Caki2 (cell line): ENCODE measurements around the gene C17orf107. TPM values are rescaled to one million over a fixed set of nuclear protein-coding genes. Genes with fewer than 3 reads are reported as not detected.
"Not testable (repeated sequence)": the region's sequence is repeated elsewhere in the genome, so short reads cannot be mapped to it uniquely, and the experiment has no call there.

ENCODE experiments used
- DNase-seq: peaks from one replicate; pipeline ENCODE4 v3.0.0-alpha.2; 2015; ENCODE audit warnings: low read depth
- in situ Hi-C: cut with HindIII; loops from 2 replicates; pipeline ENCODE4 v1.10.0; 2016; ENCODE audit warnings: low sequenced_read_pairs, low pct_unique_long_range_greater_than_20kb, mixed read lengths
- total RNA-seq: library from RNA; depleted of rRNA; stranded (reverse); fragments of >200 nt; shearing (Covaris generic); gene quantifications from 2 replicates; pipeline ENCODE4 v1.2.3, GENCODE V29; 2014; ENCODE audit warnings: low replicate concordance

C17orf107 gene
- total RNA-seq, 1 experiment from 2014 or later = 8.6 TPM

DNA sequence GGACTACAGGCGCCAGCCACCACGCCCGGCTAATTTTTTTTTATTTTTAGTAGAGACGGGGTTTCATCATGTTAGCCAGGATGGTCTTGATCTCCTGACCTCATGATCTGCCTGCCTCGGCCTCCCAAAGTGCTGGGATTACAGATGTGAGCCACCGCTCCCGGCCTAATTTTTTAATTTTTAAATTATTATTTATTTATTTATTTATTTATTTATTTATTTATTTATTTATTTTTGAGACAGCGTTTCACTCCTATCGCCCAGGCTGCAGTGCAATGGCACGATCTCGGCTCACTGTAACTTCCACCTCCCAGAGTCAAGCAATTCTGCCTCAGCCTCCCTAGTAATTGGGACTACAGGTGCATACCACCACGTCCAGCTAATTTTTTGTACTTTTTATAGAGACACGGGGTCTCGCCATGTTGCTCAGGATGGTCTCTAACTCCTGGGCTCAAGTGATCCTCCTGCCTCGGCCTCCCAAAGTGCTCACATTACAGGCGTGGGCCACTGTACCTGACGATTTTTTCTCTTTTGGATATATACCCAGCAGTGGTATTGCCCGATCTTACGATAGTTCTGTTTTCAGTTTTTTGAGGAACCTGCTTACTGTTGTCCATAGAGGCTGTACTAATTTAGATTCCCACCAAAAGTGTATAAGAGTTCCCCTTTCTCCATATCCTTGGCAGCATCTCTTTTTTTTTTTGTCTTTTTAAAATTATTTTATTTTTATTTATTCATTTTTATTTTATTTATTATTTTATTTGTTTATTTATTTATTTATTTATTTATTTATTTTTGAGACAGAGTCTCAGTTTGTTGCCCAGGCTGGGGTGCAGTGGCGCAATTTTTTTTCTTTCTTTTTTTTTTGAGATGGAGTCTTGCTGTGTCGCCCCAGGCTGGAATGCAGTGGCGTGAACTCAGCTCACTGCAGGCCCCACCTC lies 30.0 kb upstream of the C17orf107 start:
- DNase-seq, in situ Hi-C loops: not testable (repeated sequence)

DNA sequence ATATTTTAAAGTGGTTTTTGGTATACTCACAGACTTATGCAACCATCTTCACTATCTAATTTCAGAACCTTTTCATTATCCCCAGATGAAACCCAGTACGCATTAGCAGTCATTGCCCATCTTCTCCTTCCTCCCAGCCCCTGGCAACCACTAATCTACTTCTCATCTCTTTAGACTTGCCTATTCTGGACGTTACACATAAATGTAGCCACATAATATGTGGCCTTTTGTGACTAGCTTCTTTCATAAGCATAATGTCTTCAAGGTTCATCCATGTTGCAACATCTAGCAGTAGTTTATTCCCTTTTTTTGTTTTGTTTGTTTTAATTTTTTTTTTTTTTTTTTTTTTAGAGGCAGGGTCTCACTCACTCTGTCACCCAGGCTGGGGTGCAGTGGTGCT lies 28.5 kb upstream of the C17orf107 start:
- in situ Hi-C loops = no loop called here
- DNase-seq = no peak

DNA sequence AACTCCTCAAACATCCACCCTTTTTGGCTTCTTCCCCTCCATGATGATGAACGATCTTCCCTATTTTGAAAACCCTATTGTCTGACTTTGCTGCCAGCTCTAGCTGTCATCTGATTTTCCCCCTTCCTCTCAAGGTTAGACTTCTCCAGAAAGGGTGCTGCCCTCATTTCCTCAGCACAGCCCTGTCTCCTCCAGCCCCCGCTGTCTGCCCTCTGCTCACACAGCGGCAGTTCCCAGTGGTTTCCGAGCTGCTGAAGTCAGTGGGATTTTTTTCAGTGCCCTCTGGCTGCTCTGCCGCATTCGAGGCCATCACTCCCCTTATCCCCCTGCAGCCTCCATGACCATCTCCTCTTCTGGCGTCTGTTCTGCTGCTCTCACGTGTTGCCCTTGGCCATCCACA lies 26.6 kb upstream of the C17orf107 start:
- no peak for DNase-seq
- in situ Hi-C loops = no loop called here

DNA sequence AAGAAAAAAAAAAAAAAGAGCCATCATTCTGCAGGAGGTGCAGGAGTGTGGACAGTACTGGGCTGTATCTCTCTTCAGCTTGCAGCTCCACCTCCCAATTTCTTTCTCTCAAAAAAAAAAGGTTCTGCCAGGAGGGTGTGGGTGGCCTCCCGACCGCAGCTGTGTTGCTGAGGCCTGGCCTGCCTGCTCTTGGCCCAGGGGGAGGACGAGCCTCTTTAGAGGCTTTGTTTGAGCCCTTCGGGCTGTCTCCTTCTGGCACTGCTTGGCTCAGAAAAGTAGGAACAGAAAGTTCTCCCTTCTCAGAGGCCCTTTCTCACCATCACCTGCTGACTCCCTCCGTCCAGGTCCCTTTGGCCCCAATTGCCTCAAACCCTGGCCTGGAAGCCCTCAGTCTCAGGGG lies 22.2 kb upstream of the C17orf107 start:
- no peak for DNase-seq
- in situ Hi-C loops = no loop called here

DNA sequence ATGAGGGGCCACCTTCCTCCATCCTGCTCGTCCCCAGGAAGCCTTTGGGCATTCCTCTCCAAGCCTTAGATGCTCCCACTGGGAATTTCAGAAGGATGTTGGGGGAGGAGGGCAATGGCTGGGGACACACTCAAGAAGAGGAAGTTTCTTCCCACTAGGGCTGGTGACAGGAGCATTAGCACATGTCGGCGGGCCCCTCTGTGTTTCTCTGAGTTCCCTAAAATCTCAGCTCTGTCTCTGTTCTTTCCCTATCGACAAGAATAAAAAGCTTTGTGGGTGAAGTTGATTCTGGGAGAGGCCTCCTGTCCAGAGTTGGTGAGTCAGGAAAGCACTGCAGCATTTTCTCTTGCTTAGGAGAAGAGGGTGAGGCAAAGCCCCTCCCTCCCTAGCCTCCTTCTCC lies 19.7 kb upstream of the C17orf107 start:
- in situ Hi-C loops = no loop called here
- no peak for DNase-seq

DNA sequence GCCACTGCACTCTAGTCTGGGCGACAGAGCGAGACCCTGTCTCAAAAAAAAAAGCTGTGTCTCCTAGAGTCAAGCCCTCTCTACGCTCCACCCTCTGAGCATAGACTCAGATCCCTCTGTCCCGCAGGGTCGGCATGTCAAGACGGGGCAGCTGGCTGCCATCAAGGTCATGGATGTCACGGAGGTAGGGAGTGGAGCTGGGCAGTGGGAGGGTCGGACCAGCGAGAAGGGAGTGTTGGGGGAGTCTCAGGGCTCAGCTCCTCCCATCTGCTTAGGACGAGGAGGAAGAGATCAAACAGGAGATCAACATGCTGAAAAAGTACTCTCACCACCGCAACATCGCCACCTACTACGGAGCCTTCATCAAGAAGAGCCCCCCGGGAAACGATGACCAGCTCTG lies 18.5 kb upstream of the C17orf107 start:
- in situ Hi-C loops = no loop called here
- no peak for DNase-seq

DNA sequence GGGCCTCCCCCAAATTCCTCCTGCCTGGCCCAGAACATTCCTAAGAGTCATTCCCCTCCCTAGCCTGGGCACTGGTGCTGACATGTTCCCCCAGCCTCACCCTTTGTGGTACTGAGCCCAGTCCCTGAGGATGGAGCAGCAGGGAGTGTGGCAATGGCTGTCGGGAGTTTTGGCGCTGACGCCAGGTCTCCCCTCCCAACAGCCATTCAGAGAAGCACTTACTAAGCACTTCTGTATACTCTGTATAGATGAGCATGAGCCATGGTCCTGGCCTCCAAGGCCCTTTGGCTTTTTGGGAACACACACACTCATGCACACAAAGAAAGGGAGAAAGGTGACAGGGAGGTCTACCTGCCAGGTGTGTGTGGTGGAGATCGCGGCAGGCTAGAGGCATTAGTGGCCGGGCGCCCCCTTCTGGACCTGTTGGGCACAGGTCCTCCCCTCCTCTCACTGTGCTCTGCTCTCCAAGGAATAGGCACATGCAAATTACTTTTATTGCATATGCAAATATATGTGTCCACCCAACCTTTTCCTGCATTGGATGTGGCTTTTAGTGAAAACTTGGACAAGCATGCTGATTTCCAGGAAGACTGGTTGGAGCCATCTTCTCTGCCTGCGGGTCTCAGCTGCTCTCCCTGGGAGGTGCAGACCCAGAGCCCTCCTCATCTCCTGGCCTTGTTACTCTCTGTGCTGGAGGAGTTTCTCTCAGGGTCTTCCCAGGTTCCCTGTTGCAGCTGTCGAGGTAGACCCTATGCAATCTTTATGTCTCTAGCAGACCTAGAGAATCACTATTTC lies 17.4 kb upstream of the C17orf107 start:
- DNase-seq = peak; percentile 50
- in situ Hi-C loops = no loop called here

DNA sequence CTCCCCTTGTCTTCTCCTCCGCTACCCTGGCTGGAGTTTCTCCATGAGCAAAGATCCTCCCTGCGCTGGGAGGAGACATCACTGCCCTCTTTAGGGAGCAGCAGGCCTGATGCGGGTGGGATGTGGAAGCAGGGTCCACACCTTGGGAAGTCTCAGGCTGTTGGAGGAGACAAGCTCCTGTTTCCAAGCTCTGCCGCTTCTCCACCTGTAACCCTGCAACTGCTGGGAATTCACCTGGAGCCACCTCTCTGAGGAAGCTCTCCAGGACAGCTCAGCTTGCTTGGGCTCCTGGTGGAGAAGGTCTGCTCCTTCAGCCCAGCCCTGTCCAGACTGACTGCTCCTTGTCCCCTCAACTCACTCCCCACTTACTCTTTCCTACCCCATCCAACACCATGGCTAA lies 14.8 kb upstream of the C17orf107 start:
- DNase-seq = no peak
- in situ Hi-C loops = no loop called here

DNA sequence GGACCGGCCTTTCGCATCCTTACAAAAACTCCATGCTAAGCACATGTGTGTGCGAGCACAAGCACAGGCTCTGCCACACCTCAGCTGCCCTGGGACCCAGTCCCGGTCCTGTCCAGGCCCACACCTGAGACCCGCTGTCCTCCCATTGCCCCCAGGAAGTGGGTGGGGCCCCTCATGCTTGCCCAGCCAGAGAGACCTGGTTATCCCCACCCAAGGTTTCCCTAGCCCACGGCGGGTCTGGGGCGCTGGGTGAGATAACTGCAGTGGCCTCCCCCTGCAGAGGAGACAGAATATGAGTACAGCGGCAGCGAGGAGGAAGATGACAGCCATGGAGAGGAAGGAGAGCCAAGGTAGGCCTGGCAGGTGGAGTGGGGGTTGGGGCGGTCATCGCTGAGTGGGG lies 12.5 kb upstream of the C17orf107 start:
- in situ Hi-C loops = no loop called here
- no peak for DNase-seq

DNA sequence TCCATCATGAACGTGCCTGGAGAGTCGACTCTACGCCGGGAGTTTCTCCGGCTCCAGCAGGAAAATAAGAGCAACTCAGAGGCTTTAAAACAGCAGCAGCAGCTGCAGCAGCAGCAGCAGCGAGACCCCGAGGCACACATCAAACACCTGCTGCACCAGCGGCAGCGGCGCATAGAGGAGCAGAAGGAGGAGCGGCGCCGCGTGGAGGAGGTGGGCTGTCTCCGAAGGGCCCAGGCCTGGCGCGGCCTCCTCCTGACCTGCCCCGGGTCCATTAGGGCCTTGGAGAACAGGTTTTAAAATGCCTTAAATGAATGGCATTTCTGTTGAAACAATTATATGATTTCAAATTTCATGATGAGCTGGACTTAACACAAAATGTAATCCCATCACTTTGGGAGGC lies 11.8 kb upstream of the C17orf107 start:
- no peak for DNase-seq
- in situ Hi-C loops = no loop called here

DNA sequence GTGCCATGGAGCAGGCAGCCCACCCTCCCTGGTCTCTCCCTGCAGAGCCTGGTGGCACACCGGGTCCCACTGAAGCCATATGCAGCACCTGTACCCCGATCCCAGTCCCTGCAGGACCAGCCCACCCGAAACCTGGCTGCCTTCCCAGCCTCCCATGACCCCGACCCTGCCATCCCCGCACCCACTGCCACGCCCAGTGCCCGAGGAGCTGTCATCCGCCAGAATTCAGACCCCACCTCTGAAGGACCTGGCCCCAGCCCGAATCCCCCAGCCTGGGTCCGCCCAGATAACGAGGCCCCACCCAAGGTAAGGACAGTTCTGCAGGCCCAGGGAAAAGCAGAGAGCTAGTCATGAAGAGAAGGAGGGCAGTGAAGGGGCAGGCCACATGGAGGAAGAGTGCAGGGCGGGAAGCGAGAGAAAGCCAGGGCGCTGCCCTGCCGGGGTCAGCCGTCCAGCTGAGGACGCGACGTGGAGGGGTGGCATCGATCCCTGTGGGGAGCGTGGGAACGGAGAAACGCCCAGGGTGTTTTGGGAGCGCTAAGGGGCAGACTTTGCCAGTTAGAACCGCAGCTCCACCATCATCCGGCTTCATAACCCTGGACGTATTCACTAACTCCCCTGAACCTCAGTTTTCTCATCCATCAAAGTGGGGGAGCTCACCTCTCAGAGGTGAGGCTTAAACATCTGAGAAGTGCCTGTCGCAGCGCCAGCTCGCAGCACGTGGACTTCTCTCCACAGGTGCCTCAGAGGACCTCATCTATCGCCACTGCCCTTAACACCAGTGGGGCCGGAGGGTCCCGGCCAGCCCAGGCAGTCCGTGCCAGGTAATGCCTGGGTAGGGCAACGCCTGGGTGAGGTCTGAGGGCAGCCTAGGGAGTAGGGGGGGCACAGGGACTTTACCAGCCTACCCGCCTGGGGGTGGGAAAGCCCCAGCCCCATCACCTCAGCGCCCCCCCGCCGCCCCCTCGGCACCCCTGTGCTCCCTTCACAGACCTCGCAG lies 7.6 kb upstream of the C17orf107 start:
- in situ Hi-C loops = no loop called here

DNA sequence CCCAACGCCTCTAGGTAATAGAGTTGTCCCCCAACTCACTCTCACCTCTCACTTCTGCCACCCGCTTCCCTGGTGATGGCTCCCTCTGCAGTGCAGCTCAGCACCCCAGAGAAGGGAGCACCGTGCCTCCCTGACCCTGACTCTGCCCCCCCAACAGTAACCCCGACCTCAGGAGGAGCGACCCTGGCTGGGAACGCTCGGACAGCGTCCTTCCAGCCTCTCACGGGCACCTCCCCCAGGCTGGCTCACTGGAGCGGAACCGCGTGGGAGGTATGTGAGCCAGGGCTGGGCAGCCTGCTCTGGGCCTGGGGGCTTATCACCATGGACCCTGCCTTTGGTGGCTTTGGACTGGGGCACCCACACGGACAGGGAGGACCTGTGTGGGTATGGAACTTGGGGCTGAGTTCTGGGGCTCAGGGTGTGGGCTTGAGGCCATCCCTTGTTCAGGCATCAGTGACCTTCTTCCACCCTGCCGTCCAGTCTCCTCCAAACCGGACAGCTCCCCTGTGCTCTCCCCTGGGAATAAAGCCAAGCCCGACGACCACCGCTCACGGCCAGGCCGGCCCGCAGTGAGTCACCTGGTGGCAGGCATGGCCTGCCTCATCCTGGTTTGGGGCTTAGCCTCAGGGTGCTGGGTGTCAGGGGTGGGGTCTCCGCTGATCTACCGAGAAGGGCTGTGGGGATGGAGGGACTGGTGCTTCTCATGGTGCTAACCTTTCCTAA lies 6.7 kb upstream of the C17orf107 start:
- DNase-seq = no peak
- in situ Hi-C loops = no loop called here

More for the DNA sequence above, 7.6 kb upstream of the C17orf107 start:
- DNase-seq = no peak

DNA sequence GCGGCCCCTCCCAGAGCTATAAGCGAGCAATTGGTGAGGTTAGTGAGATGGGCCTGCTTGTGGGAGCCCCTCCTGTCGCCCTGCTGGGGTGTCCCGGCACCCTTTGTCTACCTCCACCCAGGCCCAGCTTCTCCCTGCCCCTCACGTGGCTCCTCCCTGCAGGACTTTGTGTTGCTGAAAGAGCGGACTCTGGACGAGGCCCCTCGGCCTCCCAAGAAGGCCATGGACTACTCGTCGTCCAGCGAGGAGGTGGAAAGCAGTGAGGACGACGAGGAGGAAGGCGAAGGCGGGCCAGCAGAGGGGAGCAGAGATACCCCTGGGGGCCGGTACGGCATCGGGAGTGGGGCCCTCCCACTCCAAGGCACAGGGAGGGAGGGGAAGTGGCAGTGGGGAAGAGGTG lies 6.1 kb upstream of the C17orf107 start:
- in situ Hi-C loops = no loop called here
- DNase-seq = no peak

DNA sequence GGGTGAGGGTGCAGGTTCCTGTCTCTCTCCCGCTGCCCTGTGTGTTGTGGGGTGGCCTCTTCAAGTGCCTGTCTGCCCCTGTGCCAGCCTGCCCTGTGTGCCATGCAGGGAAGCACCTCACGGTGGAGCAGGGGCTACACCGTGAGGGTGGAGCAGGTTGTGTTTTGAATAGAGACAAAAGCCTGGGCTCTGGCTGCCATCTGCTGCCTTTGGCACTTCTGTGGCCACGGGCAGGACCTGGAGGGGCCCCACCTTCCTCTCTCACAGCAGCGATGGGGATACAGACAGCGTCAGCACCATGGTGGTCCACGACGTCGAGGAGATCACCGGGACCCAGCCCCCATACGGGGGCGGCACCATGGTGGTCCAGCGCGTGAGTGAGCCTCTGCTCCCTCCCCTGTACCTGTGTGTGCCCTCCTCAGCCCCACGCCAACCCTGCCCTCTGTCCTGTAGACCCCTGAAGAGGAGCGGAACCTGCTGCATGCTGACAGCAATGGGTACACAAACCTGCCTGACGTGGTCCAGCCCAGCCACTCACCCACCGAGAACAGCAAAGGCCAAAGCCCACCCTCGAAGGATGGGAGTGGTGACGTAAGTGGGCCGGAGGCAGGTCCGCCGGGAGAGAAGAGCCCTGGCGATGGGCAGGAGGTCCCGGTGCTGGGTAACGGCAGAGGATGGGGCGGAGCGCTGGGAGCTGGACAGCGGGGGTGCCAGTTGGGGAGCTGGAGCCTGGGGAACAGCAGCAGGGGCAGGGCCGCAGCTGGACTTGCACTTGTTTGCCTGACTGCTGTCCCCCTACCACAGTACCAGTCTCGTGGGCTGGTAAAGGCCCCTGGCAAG lies 5.4 kb upstream of the C17orf107 start:
- DNase-seq = no peak
- in situ Hi-C loops = no loop called here

DNA sequence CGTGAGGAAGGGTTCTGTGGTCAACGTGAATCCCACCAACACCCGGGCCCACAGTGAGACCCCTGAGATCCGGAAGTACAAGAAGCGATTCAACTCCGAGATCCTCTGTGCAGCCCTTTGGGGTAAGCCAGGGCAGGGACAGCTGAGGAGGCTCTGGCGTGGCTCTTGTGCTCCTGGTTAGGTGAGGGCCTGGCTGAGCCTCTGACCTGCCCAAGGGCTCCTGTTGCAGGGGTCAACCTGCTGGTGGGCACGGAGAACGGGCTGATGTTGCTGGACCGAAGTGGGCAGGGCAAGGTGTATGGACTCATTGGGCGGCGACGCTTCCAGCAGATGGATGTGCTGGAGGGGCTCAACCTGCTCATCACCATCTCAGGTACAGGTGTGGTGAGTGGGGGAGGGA lies 4.2 kb upstream of the C17orf107 start:
- in situ Hi-C loops = no loop called here

DNA sequence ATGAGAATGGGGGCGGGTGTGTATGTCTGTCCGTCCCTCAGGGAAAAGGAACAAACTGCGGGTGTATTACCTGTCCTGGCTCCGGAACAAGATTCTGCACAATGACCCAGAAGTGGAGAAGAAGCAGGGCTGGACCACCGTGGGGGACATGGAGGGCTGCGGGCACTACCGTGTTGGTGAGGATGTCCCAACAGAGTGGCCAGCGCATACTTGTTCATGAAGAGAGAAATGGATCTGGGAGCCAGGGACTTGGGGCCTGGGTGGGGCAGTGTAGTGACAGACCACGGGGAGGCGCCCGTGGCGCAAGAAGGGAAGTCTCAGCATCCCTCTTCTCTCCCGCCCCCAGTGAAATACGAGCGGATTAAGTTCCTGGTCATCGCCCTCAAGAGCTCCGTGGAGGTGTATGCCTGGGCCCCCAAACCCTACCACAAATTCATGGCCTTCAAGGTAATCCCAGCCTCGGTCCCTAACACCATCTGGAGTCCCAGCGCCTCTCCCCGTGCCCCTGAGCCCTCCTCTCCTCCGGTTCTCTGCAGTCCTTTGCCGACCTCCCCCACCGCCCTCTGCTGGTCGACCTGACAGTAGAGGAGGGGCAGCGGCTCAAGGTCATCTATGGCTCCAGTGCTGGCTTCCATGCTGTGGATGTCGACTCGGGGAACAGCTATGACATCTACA lies 3.5 kb upstream of the C17orf107 start:
- DNase-seq = no peak
- in situ Hi-C loops = no loop called here

More for the DNA sequence above, 4.2 kb upstream of the C17orf107 start:
- DNase-seq = no peak
